Measurements from ENCODE around the gene UBQLN4. TPM values are rescaled to one million over a fixed set of nuclear protein-coding genes. Genes with fewer than 3 reads are reported as not detected.

The UBQLN4 gene
- total and polyA plus RNA-seq, 9 of the 15 experiments (the other 6 are each of a cell fraction or from before 2014, with no cell fraction given): 13.5 to 65.5 (median 37.0) TPM

- no peak for TF ChIP-seq USF1 (CRISPR knock-in tag; IDR thresholded peaks at IDR 0.05)
- TF ChIP-seq FOXK1 (CRISPR knock-in tag; IDR thresholded peaks at IDR 0.05; ENCODE audit: borderline replicate concordance): no peak
- TF ChIP-seq MEF2D (tag; conservative IDR thresholded peaks at IDR 0.05; ENCODE audit: low read depth): no peak
- no peak for TF ChIP-seq OTX1 (CRISPR knock-in tag; IDR thresholded peaks at IDR 0.05)
- TF ChIP-seq SRSF3 (IDR thresholded peaks at IDR 0.05; ENCODE audit: insufficient read depth, low read length): no peak
- no peak for TF ChIP-seq DNMT1 (IDR thresholded peaks at IDR 0.05)
- TF ChIP-seq ZNF212 (CRISPR knock-in tag; IDR thresholded peaks at IDR 0.05): no peak
- peak in 1 of 2 experiments; percentile 91; a peak in 2 of 4 replicates for TF ChIP-seq HDAC1 (IDR thresholded peaks at IDR 0.05)
- 0 out of 2 replicates have a peak, but pooled peaks have one; percentile 54 for TF ChIP-seq LARP7 (IDR thresholded peaks at IDR 0.05)
- TF ChIP-seq SIN3B (IDR thresholded peaks at IDR 0.05; ENCODE audit: low read depth): no peak
- no peak for TF ChIP-seq NFE2 (IDR thresholded peaks at IDR 0.05; ENCODE audit: low read depth)
- TF ChIP-seq CXXC5 (CRISPR knock-in tag; IDR thresholded peaks at IDR 0.05): peak; percentile 38; the same call in 1 of the 2 replicates
- TF ChIP-seq ZNF3 (CRISPR knock-in tag; IDR thresholded peaks at IDR 0.05): peak; percentile 98
- TF ChIP-seq, protein P1, sequence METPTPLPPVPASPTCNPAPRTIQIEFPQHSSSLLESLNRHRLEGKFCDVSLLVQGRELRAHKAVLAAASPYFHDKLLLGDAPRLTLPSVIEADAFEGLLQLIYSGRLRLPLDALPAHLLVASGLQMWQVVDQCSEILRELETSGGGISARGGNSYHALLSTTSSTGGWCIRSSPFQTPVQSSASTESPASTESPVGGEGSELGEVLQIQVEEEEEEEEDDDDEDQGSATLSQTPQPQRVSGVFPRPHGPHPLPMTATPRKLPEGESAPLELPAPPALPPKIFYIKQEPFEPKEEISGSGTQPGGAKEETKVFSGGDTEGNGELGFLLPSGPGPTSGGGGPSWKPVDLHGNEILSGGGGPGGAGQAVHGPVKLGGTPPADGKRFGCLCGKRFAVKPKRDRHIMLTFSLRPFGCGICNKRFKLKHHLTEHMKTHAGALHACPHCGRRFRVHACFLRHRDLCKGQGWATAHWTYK (CRISPR knock-in tag; IDR thresholded peaks at IDR 0.05): no peak
- TF ChIP-seq REST (IDR thresholded peaks at IDR 0.05; ENCODE audit: borderline replicate concordance): no peak
- TF ChIP-seq REST (CRISPR knock-in tag; IDR thresholded peaks at IDR 0.05; ENCODE audit: low read depth): 0 out of 2 replicates have a peak, but pooled peaks have one; percentile 13
- TF ChIP-seq ZKSCAN1 (IDR thresholded peaks at IDR 0.05; ENCODE audit: low read depth, low read length): no peak
These were observed 483 bp downstream of the UBQLN4 start (continued) for GRCh38 chr1:156052862-156053767.
